Activated B cell treated with CpG ODN at 0.5 μM for 24 hours (primary cell): ENCODE measurements around the gene FER. TPM values are rescaled to one million over a fixed set of nuclear protein-coding genes. Genes with fewer than 3 reads are reported as not detected.

Source experiments
- ATAC-seq: fragments of 200-7000 bp; cut with Tn5 transposase; one replicate; pipeline ENCODE4 v1.10.0; 2021; ENCODE audit warnings: low read depth, mild to moderate bottlenecking, moderate library complexity
- CTCF ChIA-PET: fragments of 350-600 bp; sonication (Branson Sonifier 250); formaldehyde crosslinking; loops from one replicate; lab custom pipeline; 2021; ENCODE audit warnings: antibody characterized with exemption; lab: Charles Lee
- POLR2A ChIA-PET: fragments of 350-600 bp; sonication (Branson Sonifier 250); formaldehyde crosslinking; loops from one replicate; lab custom pipeline; 2021; ENCODE audit warnings: antibody characterized with exemption; lab: Charles Lee
- DNase-seq: peaks from one replicate; pipeline ENCODE4 v3.0.0; 2022
- H3K27ac Mint-ChIP-seq: one replicate; pipeline ENCODE4 v1.8.0; 2020; ENCODE audit warnings: mixed read lengths
- H3K27me3 Mint-ChIP-seq: one replicate; pipeline ENCODE4 v1.8.0; 2021; ENCODE audit warnings: mixed read lengths
- H3K36me3 Mint-ChIP-seq: one replicate; pipeline ENCODE4 v1.8.0; 2021; ENCODE audit warnings: low read depth, mixed read lengths
- H3K4me1 Mint-ChIP-seq: one replicate; pipeline ENCODE4 v1.8.0; 2021; ENCODE audit warnings: mixed read lengths
- H3K4me3 Mint-ChIP-seq: one replicate; pipeline ENCODE4 v1.8.0; 2020; ENCODE audit warnings: mild to moderate bottlenecking, mixed read lengths
- H3K9me3 Mint-ChIP-seq: one replicate; pipeline ENCODE4 v1.8.0; 2020; ENCODE audit warnings: mixed read lengths
- CTCF ChIP-seq: fragments of 200-600 bp; IDR thresholded peaks from one replicate; pipeline ENCODE4 v1.8.0; 2022; ENCODE audit warnings: antibody characterized with exemption, mild to moderate bottlenecking
- intact Hi-C: fragments of 100-400 bp; cut with micrococcal nuclease; formaldehyde crosslinking; loops from one replicate; pipeline ENCODE4 v1.15.1; 2024
- total RNA-seq: library from RNA; stranded (reverse); gene quantifications from 2 replicates; pipeline ENCODE4 v1.2.3, GENCODE V29; 2022

The FER gene
- total RNA-seq, 1 donor from 2014 or later: 17.3 TPM

GRCh38 chr5:109100971-109101370, 353.3 kb downstream of the FER start:
- Mint-ChIP-seq H3K27ac (no peak overlapping the region), H3K4me3 (no peak overlapping the region), H3K9me3 (no peaks in the 10 kb centered on the region), H3K27me3 (no peaks in the 10 kb centered on the region), H3K36me3 (no peaks in the 10 kb centered on the region), H3K4me1 (no peaks in the 10 kb centered on the region)
- DNase-seq (no peak), ATAC-seq (no peak)
- ChIA-PET POLR2A (no interaction called here), CTCF (no interaction called here)
- no peak for TF ChIP-seq CTCF
- intact Hi-C loops: no loop called here

- TF ChIP-seq CTCF: no peak
- CTCF ChIA-PET: no interaction called here
- ATAC-seq: no peak
- no peak for DNase-seq
- H3K27me3 Mint-ChIP-seq: no peaks in the 10 kb centered on the region
- no peaks in the 10 kb centered on the region for H3K36me3 Mint-ChIP-seq
- intact Hi-C loops: no loop called here
- no peaks in the 10 kb centered on the region for H3K4me1 Mint-ChIP-seq
- POLR2A ChIA-PET: no interaction called here
- no peaks in the 10 kb centered on the region for H3K9me3 Mint-ChIP-seq
- H3K4me3 Mint-ChIP-seq: no peak overlapping the region
- no peak overlapping the region for H3K27ac Mint-ChIP-seq
These were observed 354.5 kb downstream of the FER start for GRCh38 chr5:109102096-109102690.

GRCh38 chr5:109105631-109106267, 358.1 kb downstream of the FER start:
- no peak overlapping the region for H3K27ac Mint-ChIP-seq
- H3K9me3 Mint-ChIP-seq: no peaks in the 10 kb centered on the region
- POLR2A ChIA-PET: no interaction called here
- no peak overlapping the region for H3K4me3 Mint-ChIP-seq
- ATAC-seq: no peak
- no peaks in the 10 kb centered on the region for H3K36me3 Mint-ChIP-seq
- CTCF ChIA-PET: no interaction called here
- H3K4me1 Mint-ChIP-seq: no peaks in the 10 kb centered on the region
- no peaks in the 10 kb centered on the region for H3K27me3 Mint-ChIP-seq
- no peak for DNase-seq
- intact Hi-C loops: no loop called here
- TF ChIP-seq CTCF: no peak

- TF ChIP-seq CTCF: no peak
- Mint-ChIP-seq H3K36me3 (no peaks in the 10 kb centered on the region), H3K27me3 (no peaks in the 10 kb centered on the region), H3K4me1 (no peaks in the 10 kb centered on the region), H3K27ac (no peak overlapping the region), H3K4me3 (no peak overlapping the region), H3K9me3 (no peaks in the 10 kb centered on the region)
- ChIA-PET CTCF (no interaction called here), POLR2A (no interaction called here)
- DNase-seq (no peak), ATAC-seq (no peak)
- intact Hi-C loops: no loop called here
These were observed 364.0 kb downstream of the FER start for GRCh38 chr5:109111680-109112079.

- ChIA-PET POLR2A (no interaction called here), CTCF (no interaction called here)
- no peak overlapping the region for H3K4me3 Mint-ChIP-seq
- DNase-seq: no peak
- H3K9me3 Mint-ChIP-seq: no peaks in the 10 kb centered on the region
- H3K36me3 Mint-ChIP-seq: no peaks in the 10 kb centered on the region
- ATAC-seq: no peak
- no peaks in the 10 kb centered on the region for H3K4me1 Mint-ChIP-seq
- TF ChIP-seq CTCF: no peak
- H3K27ac Mint-ChIP-seq: no peak overlapping the region
- no peaks in the 10 kb centered on the region for H3K27me3 Mint-ChIP-seq
- intact Hi-C loops: no loop called here
These were observed 365.9 kb downstream of the FER start for GRCh38 chr5:109113608-109114007.
